Esophagus (tissue), 2 donors: Measurements from ENCODE around the gene PTX3. TPM values are rescaled to one million over a fixed set of nuclear protein-coding genes. Genes with fewer than 3 reads are reported as not detected.

Experiments used
- H3K27ac ChIP-seq, 2 donors: one replicate each; pipeline ENCODE4 v1.5.1; 2013; ENCODE audit warnings: low read depth in 2 of 2, mild to moderate bottlenecking in 2 of 2, inconsistent platforms in 1 of 2, low read length in 1 of 2, moderate library complexity in 1 of 2
- H3K27me3 ChIP-seq, 2 donors: one replicate each; pipeline ENCODE4 v1.6.1; 2013; ENCODE audit warnings: low read length in 2 of 2, control low read depth in 1 of 2, mild to moderate bottlenecking in 1 of 2; ENCODE audit not compliant: insufficient read depth in 2 of 2, control insufficient read depth in 1 of 2
- H3K36me3 ChIP-seq, 2 donors: one replicate each; pipeline ENCODE4 v1.6.1; 2013; ENCODE audit warnings: low read length in 1 of 2; ENCODE audit not compliant: control insufficient read depth in 2 of 2, insufficient read depth in 2 of 2
- H3K4me1 ChIP-seq, 2 donors: one replicate each; pipeline ENCODE4 v1.6.1; 2013; ENCODE audit warnings: low read length in 1 of 2; ENCODE audit not compliant: control insufficient read depth in 2 of 2, insufficient read depth in 2 of 2
- H3K4me3 ChIP-seq, 2 donors: one replicate each; pipeline ENCODE4 v1.5.1; 2013; ENCODE audit warnings: low read length in 2 of 2, mild to moderate bottlenecking in 2 of 2, low read depth in 1 of 2, moderate library complexity in 1 of 2
- H3K9me3 ChIP-seq, 2 donors: one replicate each; pipeline ENCODE4 v1.6.1; 2013; ENCODE audit warnings: mild to moderate bottlenecking in 2 of 2, low read depth in 1 of 2, low read length in 1 of 2, moderate library complexity in 1 of 2; ENCODE audit not compliant: control insufficient read depth in 2 of 2, insufficient read depth in 1 of 2
- WGBS, 2 donors: extraction: QIAGEN DNeasy Blood & Tissue Kit; methylation state at CpG; one replicate each; pipeline ENCODE4 v1.1.7; 2013; 5-methylcytosine and 5-hydroxymethylcytosine counted together
- polyA plus RNA-seq, 2 donors: library from polyadenylated mRNA; stranded (reverse); fragments of 200-250 nt; gene quantifications; one replicate each; pipeline ENCODE4 v1.2.3, GENCODE V29; 2013
- donor health status: healthy with polysubstance abuse.
- donor health status: Bipolar disorder and iron deficiency.

The PTX3 gene
- polyA plus RNA-seq, 2 donors: 0.10 to 0.40 TPM

DNA sequence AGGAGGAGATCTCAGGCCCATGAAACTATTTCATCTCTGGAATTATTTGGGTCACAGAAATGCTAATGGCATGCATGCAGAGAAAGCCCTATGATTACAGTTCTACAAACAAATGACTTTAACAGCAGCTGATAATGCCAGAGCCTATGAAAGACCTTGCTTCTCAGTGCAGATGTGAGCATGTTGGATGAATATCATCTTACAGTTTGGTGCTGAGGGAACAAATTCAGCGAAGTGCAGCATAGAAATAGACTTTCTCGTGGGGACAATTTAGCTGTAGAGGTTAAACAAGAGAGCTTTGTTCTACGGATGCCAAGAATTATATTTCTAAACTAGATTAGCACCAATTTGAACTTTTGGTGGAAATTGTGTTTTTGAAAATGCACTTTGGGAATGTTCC is 27.7 kb downstream of the PTX3 start:
- Histone ChIP-seq H3K27me3 (no peaks in the 10 kb centered on the region), H3K4me1 (no peaks in the 10 kb centered on the region), H3K9me3 (no peaks in the 10 kb centered on the region), H3K4me3 (no peak overlapping the region), H3K27ac (no peak overlapping the region), H3K36me3 (no peaks in the 10 kb centered on the region)
- WGBS, 2 donors: 68 to 74% methylated on average over 3 of the region's 3 CpGs

DNA sequence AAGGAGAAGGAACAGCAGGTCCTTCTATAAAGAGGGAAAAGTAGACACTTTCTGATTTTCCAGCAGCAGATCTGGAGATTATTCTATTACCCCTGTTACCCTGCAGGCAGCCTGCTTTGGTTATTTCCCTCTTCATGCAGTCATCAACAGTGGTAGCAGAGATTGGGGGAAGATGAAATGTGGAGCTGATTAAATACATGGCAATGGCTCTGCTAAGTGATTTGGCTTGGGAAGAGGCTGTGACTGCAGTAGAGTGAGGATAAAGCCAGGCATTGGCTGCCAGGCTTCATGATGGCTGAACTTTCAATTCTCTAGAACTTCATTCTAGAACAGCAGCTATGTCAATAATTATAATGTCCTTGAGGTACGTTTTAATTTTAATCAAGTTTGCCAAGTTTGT is 29.1 kb downstream of the PTX3 start:
- 67 to 73% methylated on average over 1 of the region's 1 CpG for WGBS, 2 donors
- H3K4me3 ChIP-seq: no peak overlapping the region
- no peaks in the 10 kb centered on the region for H3K36me3 ChIP-seq
- H3K9me3 ChIP-seq: no peaks in the 10 kb centered on the region
- H3K27ac ChIP-seq: no peak overlapping the region
- no peaks in the 10 kb centered on the region for H3K27me3 ChIP-seq
- H3K4me1 ChIP-seq: no peaks in the 10 kb centered on the region

- H3K27me3 ChIP-seq: no peaks in the 10 kb centered on the region
- WGBS, 2 donors: 30 to 32% methylated on average over 1 of the region's 1 CpG
- H3K9me3 ChIP-seq: no peaks in the 10 kb centered on the region
Measured at GRCh38 chr3:157467200-157467599, 30.6 kb downstream of the PTX3 start.

DNA sequence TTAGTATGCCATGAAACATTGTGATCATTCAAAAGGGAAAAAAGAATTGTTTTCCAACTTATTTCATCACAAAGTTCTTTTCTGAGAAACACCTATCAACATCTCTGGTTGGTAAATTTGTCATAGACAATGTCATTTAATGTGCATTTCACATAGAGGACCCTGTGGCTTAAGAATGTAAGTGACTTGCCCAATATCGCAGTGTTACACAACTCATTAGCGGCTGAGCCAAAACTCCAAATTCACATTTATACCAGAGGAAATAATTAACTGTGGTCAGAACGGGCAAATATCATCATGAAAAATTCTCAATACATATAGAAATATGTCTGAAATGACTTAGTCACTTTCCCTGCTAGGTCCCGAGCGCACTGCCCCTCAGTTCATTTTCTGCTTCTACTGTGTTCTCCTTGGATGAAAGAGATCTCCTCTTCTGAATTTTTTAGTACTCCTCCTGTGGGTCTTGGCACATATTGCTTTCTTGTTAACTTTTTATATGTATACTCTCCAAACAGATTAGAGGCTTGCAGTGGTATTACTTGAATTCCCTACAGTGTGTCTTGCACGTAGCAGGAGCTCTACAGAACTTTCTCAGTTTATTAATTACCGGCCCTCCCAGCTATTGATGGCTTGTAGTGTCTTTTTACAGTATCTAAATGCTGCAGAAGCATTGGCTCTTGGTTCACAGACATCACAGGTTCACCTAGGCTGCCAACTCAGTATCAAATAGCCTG is 33.1 kb downstream of the PTX3 start:
- Histone ChIP-seq H3K9me3 (no peaks in the 10 kb centered on the region), H3K4me3 (no peak overlapping the region), H3K27ac (no peak overlapping the region), H3K4me1 (no peaks in the 10 kb centered on the region), H3K36me3 (no peaks in the 10 kb centered on the region), H3K27me3 (no peaks in the 10 kb centered on the region)
- WGBS, 2 donors: 81 to 88% methylated on average over 7 of the region's 7 CpGs

More at GRCh38 chr3:157467200-157467599, 30.6 kb downstream of the PTX3 start:
- Histone ChIP-seq H3K27ac (no peak overlapping the region), H3K4me1 (no peaks in the 10 kb centered on the region), H3K4me3 (no peak overlapping the region), H3K36me3 (no peaks in the 10 kb centered on the region)

DNA sequence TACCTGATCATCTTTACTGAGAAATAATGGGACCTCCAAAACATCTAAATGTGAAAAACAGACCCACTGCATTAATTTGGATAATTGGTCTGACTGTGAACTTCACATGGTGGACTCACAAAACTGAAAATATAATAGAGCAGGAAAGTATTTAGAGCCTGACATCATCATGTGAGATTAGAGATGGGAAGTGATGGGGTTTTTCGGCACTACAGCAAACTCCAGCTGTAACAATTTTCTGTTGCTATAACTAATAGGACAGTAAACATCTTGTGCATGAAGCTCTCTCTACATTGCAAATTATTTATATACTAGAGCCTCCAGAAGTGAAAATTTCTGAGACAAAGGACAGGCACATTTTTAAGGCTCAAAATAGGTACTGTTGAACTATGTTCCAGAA is 34.4 kb downstream of the PTX3 start:
- no peak overlapping the region for H3K4me3 ChIP-seq
- 57 to 79% methylated on average over 1 of the region's 1 CpG for WGBS, 2 donors
- no peak overlapping the region for H3K27ac ChIP-seq
- no peaks in the 10 kb centered on the region for H3K36me3 ChIP-seq
- no peaks in the 10 kb centered on the region for H3K27me3 ChIP-seq
- no peaks in the 10 kb centered on the region for H3K9me3 ChIP-seq
- no peaks in the 10 kb centered on the region for H3K4me1 ChIP-seq

- Histone ChIP-seq H3K4me3 (no peak overlapping the region), H3K36me3 (no peaks in the 10 kb centered on the region), H3K27ac (no peak overlapping the region), H3K4me1 (no peaks in the 10 kb centered on the region), H3K27me3 (no peaks in the 10 kb centered on the region), H3K9me3 (no peaks in the 10 kb centered on the region)
- WGBS, 2 donors: 93 to 98% methylated on average over 1 of the region's 1 CpG
Measured at GRCh38 chr3:157472648-157473047, 36.0 kb downstream of the PTX3 start.

DNA sequence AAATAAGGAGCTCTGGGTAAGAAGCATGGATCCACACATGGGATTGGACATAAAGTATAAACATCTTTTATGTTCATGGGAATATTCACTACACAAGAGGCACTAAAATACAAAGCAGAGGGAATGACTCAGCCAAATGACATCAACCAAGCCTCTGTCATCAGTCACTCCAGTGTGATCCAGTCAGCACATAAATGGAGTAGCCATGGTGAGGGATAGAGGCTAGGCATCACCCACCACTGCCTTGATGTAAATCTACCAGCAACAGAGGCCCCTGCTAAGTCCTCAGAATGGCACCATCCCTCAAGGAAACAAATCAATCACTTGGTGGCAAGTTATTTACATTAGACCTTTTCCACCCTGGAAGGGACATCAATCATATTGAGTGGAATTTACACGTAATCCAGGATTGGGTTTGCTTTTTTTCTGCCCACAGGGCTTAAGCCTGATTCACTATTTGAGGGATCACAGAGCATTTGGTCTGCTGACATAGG is 39.3 kb downstream of the PTX3 start:
- Histone ChIP-seq H3K27ac (no peak overlapping the region), H3K4me3 (no peak overlapping the region), H3K4me1 (no peaks in the 10 kb centered on the region), H3K27me3 (no peaks in the 10 kb centered on the region), H3K36me3 (no peaks in the 10 kb centered on the region), H3K9me3 (no peaks in the 10 kb centered on the region)
- 19 to 33% methylated on average over 1 of the region's 1 CpG for WGBS, 2 donors

DNA sequence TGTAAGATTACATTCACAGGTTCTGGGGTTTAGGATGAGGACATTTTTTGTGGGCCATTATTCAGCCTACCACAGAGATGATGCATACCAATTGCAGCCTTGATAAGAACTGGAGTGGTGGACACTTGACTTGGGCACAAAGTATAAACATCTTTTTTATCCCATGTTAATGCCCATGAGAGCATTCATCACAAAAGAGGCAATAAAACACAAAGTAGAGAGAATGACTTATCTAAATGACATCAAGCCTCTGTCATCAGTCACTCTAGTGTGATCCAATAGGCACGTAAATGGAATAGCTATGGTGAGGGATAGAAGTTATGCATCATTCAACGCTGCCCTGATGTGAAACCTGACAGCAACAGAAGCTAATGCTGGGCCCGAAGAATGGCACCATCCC is 40.8 kb downstream of the PTX3 start:
- H3K36me3 ChIP-seq: no peaks in the 10 kb centered on the region
- no peaks in the 10 kb centered on the region for H3K4me1 ChIP-seq
- no peak overlapping the region for H3K27ac ChIP-seq
- 82 to 85% methylated on average over 3 of the region's 3 CpGs for WGBS, 2 donors
- H3K4me3 ChIP-seq: no peak overlapping the region
- no peaks in the 10 kb centered on the region for H3K27me3 ChIP-seq
- H3K9me3 ChIP-seq: no peaks in the 10 kb centered on the region

GRCh38 chr3:157479464-157480243 is 43.0 kb downstream of the PTX3 start:
- Histone ChIP-seq H3K4me1 (no peaks in the 10 kb centered on the region), H3K27me3 (no peaks in the 10 kb centered on the region)
- 87 to 94% methylated on average over 1 of the region's 1 CpG for WGBS, 2 donors

More at GRCh38 chr3:157479464-157480243, 43.0 kb downstream of the PTX3 start:
- H3K4me3 ChIP-seq: no peak overlapping the region
- H3K9me3 ChIP-seq: no peaks in the 10 kb centered on the region
- H3K36me3 ChIP-seq: no peaks in the 10 kb centered on the region
- no peak overlapping the region for H3K27ac ChIP-seq
